ENCODE data around the gene DTWD2.
"Not testable (repeated sequence)": the region's sequence is repeated elsewhere in the genome, so short reads cannot be mapped to it uniquely, and the experiment has no call there.

Gene DTWD2

GRCh38 chr5:118996098-118996497 is 7.8 kb upstream of the DTWD2 start:
- Histone ChIP-seq H3K27me3 (ENCODE audit: control insufficient read depth, insufficient read depth, low read length) (no peaks in the 10 kb centered on the region), H3K9ac (ENCODE audit: low read depth, low read length) (no peak overlapping the region), H3K36me3 (ENCODE audit: control insufficient read depth, insufficient read depth, low read length) (no peaks in the 10 kb centered on the region), H3K9me3 (ENCODE audit: control insufficient read depth, insufficient read depth, low read length) (peaks cover 34% of the 10 kb centered on the region), H3K4me1 (ENCODE audit: control insufficient read depth, insufficient read depth, low read length) (no peaks in the 10 kb centered on the region), H3K4me3 (ENCODE audit: low read depth, low read length) (no peak overlapping the region), H3K27ac (ENCODE audit: low read depth, low read length) (no peak overlapping the region)

GRCh38 chr5:118994595-118994994 is 6.2 kb upstream of the DTWD2 start:
- Histone ChIP-seq H3K27ac (ENCODE audit: low read depth, low read length) (no peak overlapping the region), H3K9ac (ENCODE audit: low read depth, low read length) (no peak overlapping the region), H3K27me3 (ENCODE audit: control insufficient read depth, insufficient read depth, low read length) (no peaks in the 10 kb centered on the region), H3K9me3 (ENCODE audit: control insufficient read depth, insufficient read depth, low read length) (peaks cover 21% of the 10 kb centered on the region; the same call in 1 of the 2 replicates), H3K36me3 (ENCODE audit: control insufficient read depth, insufficient read depth, low read length) (no peaks in the 10 kb centered on the region), H3K4me3 (ENCODE audit: low read depth, low read length) (no peak overlapping the region), H3K4me1 (ENCODE audit: control insufficient read depth, insufficient read depth, low read length) (no peaks in the 10 kb centered on the region)

GRCh38 chr5:118993118-118993517 is 4.8 kb upstream of the DTWD2 start:
- H3K4me3 ChIP-seq (ENCODE audit: low read depth, low read length); H3K27me3 ChIP-seq (ENCODE audit: control insufficient read depth, insufficient read depth, low read length); H3K4me1 ChIP-seq (ENCODE audit: control insufficient read depth, insufficient read depth, low read length); H3K36me3 ChIP-seq (ENCODE audit: control insufficient read depth, insufficient read depth, low read length); H3K9ac ChIP-seq (ENCODE audit: low read depth, low read length); H3K27ac ChIP-seq (ENCODE audit: low read depth, low read length): not testable (repeated sequence)
- peaks cover 21% of the 10 kb centered on the region; the same call in 1 of the 2 replicates for H3K9me3 ChIP-seq (ENCODE audit: control insufficient read depth, insufficient read depth, low read length)

- not testable (repeated sequence) for H3K4me3 ChIP-seq (ENCODE audit: low read depth, low read length); H3K27ac ChIP-seq (ENCODE audit: low read depth, low read length); H3K9ac ChIP-seq (ENCODE audit: low read depth, low read length); H3K4me1 ChIP-seq (ENCODE audit: control insufficient read depth, insufficient read depth, low read length); H3K27me3 ChIP-seq (ENCODE audit: control insufficient read depth, insufficient read depth, low read length); H3K36me3 ChIP-seq (ENCODE audit: control insufficient read depth, insufficient read depth, low read length)
- H3K9me3 ChIP-seq (ENCODE audit: control insufficient read depth, insufficient read depth, low read length) = peaks cover 12% of the 10 kb centered on the region; the same call in 1 of the 2 replicates
Observed at GRCh38 chr5:118992055-118992454, 3.7 kb upstream of the DTWD2 start.

- peaks cover 9% of the 10 kb centered on the region; the same call in 1 of the 2 replicates for H3K4me1 ChIP-seq (ENCODE audit: control insufficient read depth, insufficient read depth, low read length)
- no peak overlapping the region for H3K9ac ChIP-seq (ENCODE audit: low read depth, low read length)
- H3K27ac ChIP-seq (ENCODE audit: low read depth, low read length) = no peak overlapping the region
- peaks cover under 1% of the 10 kb centered on the region; the same call in 1 of the 2 replicates for H3K9me3 ChIP-seq (ENCODE audit: control insufficient read depth, insufficient read depth, low read length)
- no peaks in the 10 kb centered on the region for H3K36me3 ChIP-seq (ENCODE audit: control insufficient read depth, insufficient read depth, low read length)
- no peak overlapping the region for H3K4me3 ChIP-seq (ENCODE audit: low read depth, low read length)
- no peaks in the 10 kb centered on the region for H3K27me3 ChIP-seq (ENCODE audit: control insufficient read depth, insufficient read depth, low read length)
Observed at GRCh38 chr5:118990582-118990981, 2.2 kb upstream of the DTWD2 start.

GRCh38 chr5:118989816-118990215 is 1.5 kb upstream of the DTWD2 start:
- Histone ChIP-seq H3K4me3 (ENCODE audit: low read depth, low read length) (no peak overlapping the region), H3K27me3 (ENCODE audit: control insufficient read depth, insufficient read depth, low read length) (no peaks in the 10 kb centered on the region), H3K27ac (ENCODE audit: low read depth, low read length) (peak overlapping the region; percentile 29), H3K9me3 (ENCODE audit: control insufficient read depth, insufficient read depth, low read length) (no peaks in the 10 kb centered on the region), H3K4me1 (ENCODE audit: control insufficient read depth, insufficient read depth, low read length) (peaks cover 9% of the 10 kb centered on the region; the same call in 1 of the 2 replicates), H3K36me3 (ENCODE audit: control insufficient read depth, insufficient read depth, low read length) (no peaks in the 10 kb centered on the region), H3K9ac (ENCODE audit: low read depth, low read length) (no peak overlapping the region)

GRCh38 chr5:118988866-118989180 is 476 bp upstream of the DTWD2 start:
- Histone ChIP-seq H3K36me3 (ENCODE audit: control insufficient read depth, insufficient read depth, low read length) (no peaks in the 10 kb centered on the region), H3K4me3 (ENCODE audit: low read depth, low read length) (peak overlapping the region; percentile 81), H3K9me3 (ENCODE audit: control insufficient read depth, insufficient read depth, low read length) (no peaks in the 10 kb centered on the region), H3K27me3 (ENCODE audit: control insufficient read depth, insufficient read depth, low read length) (no peaks in the 10 kb centered on the region), H3K27ac (ENCODE audit: low read depth, low read length) (peak overlapping the region; percentile 97), H3K4me1 (ENCODE audit: control insufficient read depth, insufficient read depth, low read length) (peaks cover 9% of the 10 kb centered on the region; the same call in 1 of the 2 replicates), H3K9ac (ENCODE audit: low read depth, low read length) (peak overlapping the region; percentile 97; the same call in 1 of the 2 replicates)

- Histone ChIP-seq H3K4me1 (ENCODE audit: control insufficient read depth, insufficient read depth, low read length) (peaks cover 9% of the 10 kb centered on the region; the same call in 1 of the 2 replicates), H3K9ac (ENCODE audit: low read depth, low read length) (no peak overlapping the region), H3K27ac (ENCODE audit: low read depth, low read length) (no peak overlapping the region), H3K4me3 (ENCODE audit: low read depth, low read length) (no peak overlapping the region), H3K9me3 (ENCODE audit: control insufficient read depth, insufficient read depth, low read length) (no peaks in the 10 kb centered on the region), H3K27me3 (ENCODE audit: control insufficient read depth, insufficient read depth, low read length) (no peaks in the 10 kb centered on the region), H3K36me3 (ENCODE audit: control insufficient read depth, insufficient read depth, low read length) (no peaks in the 10 kb centered on the region)
Observed at GRCh38 chr5:118984602-118985001, 3.7 kb downstream of the DTWD2 start.

- Histone ChIP-seq H3K4me3 (ENCODE audit: low read depth, low read length) (no peak overlapping the region), H3K4me1 (ENCODE audit: control insufficient read depth, insufficient read depth, low read length) (no peaks in the 10 kb centered on the region)
Observed at GRCh38 chr5:118981783-118982182, 6.6 kb downstream of the DTWD2 start.

GRCh38 chr5:118980438-118980837 is 7.9 kb downstream of the DTWD2 start:
- H3K27me3 ChIP-seq (ENCODE audit: control insufficient read depth, insufficient read depth, low read length) = no peaks in the 10 kb centered on the region

More at GRCh38 chr5:118981783-118982182, 6.6 kb downstream of the DTWD2 start:
- Histone ChIP-seq H3K27me3 (ENCODE audit: control insufficient read depth, insufficient read depth, low read length) (no peaks in the 10 kb centered on the region), H3K9me3 (ENCODE audit: control insufficient read depth, insufficient read depth, low read length) (no peaks in the 10 kb centered on the region), H3K36me3 (ENCODE audit: control insufficient read depth, insufficient read depth, low read length) (no peaks in the 10 kb centered on the region), H3K9ac (ENCODE audit: low read depth, low read length) (no peak overlapping the region), H3K27ac (ENCODE audit: low read depth, low read length) (no peak overlapping the region)

GRCh38 chr5:118980017-118980416 is 8.3 kb downstream of the DTWD2 start:
- no peak overlapping the region for H3K9ac ChIP-seq (ENCODE audit: low read depth, low read length)
- H3K9me3 ChIP-seq (ENCODE audit: control insufficient read depth, insufficient read depth, low read length) = no peaks in the 10 kb centered on the region
- no peak overlapping the region for H3K4me3 ChIP-seq (ENCODE audit: low read depth, low read length)
- H3K27ac ChIP-seq (ENCODE audit: low read depth, low read length) = no peak overlapping the region
- no peaks in the 10 kb centered on the region for H3K27me3 ChIP-seq (ENCODE audit: control insufficient read depth, insufficient read depth, low read length)
- H3K36me3 ChIP-seq (ENCODE audit: control insufficient read depth, insufficient read depth, low read length) = no peaks in the 10 kb centered on the region
- H3K4me1 ChIP-seq (ENCODE audit: control insufficient read depth, insufficient read depth, low read length) = no peaks in the 10 kb centered on the region

More at GRCh38 chr5:118980438-118980837, 7.9 kb downstream of the DTWD2 start:
- no peaks in the 10 kb centered on the region for H3K4me1 ChIP-seq (ENCODE audit: control insufficient read depth, insufficient read depth, low read length)
- no peak overlapping the region for H3K4me3 ChIP-seq (ENCODE audit: low read depth, low read length)
- no peak overlapping the region for H3K27ac ChIP-seq (ENCODE audit: low read depth, low read length)
- no peak overlapping the region for H3K9ac ChIP-seq (ENCODE audit: low read depth, low read length)
- no peaks in the 10 kb centered on the region for H3K36me3 ChIP-seq (ENCODE audit: control insufficient read depth, insufficient read depth, low read length)
- H3K9me3 ChIP-seq (ENCODE audit: control insufficient read depth, insufficient read depth, low read length) = no peaks in the 10 kb centered on the region

Measured in HUES48 (cell line).